Esophagus muscularis mucosa (tissue), 3 donors: ENCODE measurements around the gene DEAF1.

Source experiments
- CTCF ChIP-seq, 3 experiments: fragments of 200-600 bp in 2 of 3; fragments of 450-650 bp in 1 of 3; sonication (generic) in 2 of 3; IDR thresholded peaks; one replicate each; pipeline ENCODE4 v1.5.1; 2017 to 2019; ENCODE audit warnings: antibody characterized with exemption in 3 of 3, mild to moderate bottlenecking in 2 of 3, moderate library complexity in 1 of 3
- POLR2AphosphoS5 ChIP-seq, 2 donors: sonication (generic); formaldehyde crosslinking; IDR thresholded peaks; one replicate each; pipeline ENCODE4 v1.6.1; 2017; ENCODE audit warnings: antibody characterized with exemption in 2 of 2

GRCh38 chr11:693415-693831 lies 1.6 kb downstream of the DEAF1 start:
- no peak for TF ChIP-seq CTCF (IDR thresholded peaks at IDR 0.05)
- no peak for TF ChIP-seq POLR2AphosphoS5 (IDR thresholded peaks at IDR 0.05)
